Fibroblast of lung (primary cell): ENCODE results near the gene RFX8. TPM values are rescaled to one million over a fixed set of nuclear protein-coding genes. Genes with fewer than 3 reads are reported as not detected.

Experiments
- DNase-seq, 2 donors: peaks; one replicate each; pipeline versions ENCODE4 v3.0.0 to v3.0.0-alpha.2; 2010; ENCODE audit warnings: low read depth in 2 of 2
- H2AFZ ChIP-seq: 2 replicates; pipeline ENCODE4 v1.5.1; 2012; ENCODE audit warnings: low read length, control low read depth, inconsistent platforms
- H3K27ac ChIP-seq: 2 replicates; pipeline ENCODE4 v1.5.1; 2011; ENCODE audit warnings: low read length, control low read depth; ENCODE audit not compliant: insufficient read depth
- H3K27me3 ChIP-seq: 2 replicates; pipeline ENCODE4 v1.5.1; 2011; ENCODE audit warnings: mild to moderate bottlenecking, low read length; ENCODE audit not compliant: control insufficient read depth, insufficient read depth
- H3K36me3 ChIP-seq: 2 replicates; pipeline ENCODE4 v1.5.1; 2011; ENCODE audit warnings: low read length; ENCODE audit not compliant: control insufficient read depth, insufficient read depth
- H3K4me1 ChIP-seq: 2 replicates; pipeline ENCODE4 v1.5.1; 2011; ENCODE audit warnings: low read length; ENCODE audit not compliant: control insufficient read depth, insufficient read depth; ENCODE audit errors: extremely low read depth
- H3K4me2 ChIP-seq: 2 replicates; pipeline ENCODE4 v1.5.1; 2011; ENCODE audit warnings: low read length, control low read depth; ENCODE audit not compliant: insufficient read depth; ENCODE audit errors: extremely low read depth
- H3K4me3 ChIP-seq, 4 experiments: fragments of 200-600 bp in 1 of 4; sonication (generic) in 1 of 4; replicated peaks in 1 of 4; 2 replicates each; pipeline ENCODE4 v1.5.1; 2011 to 2016; ENCODE audit warnings: low read length in 4 of 4, low read depth in 3 of 4, mild to moderate bottlenecking in 3 of 4, control low read depth in 2 of 4, inconsistent platforms in 1 of 4, mixed read lengths in 1 of 4; ENCODE audit not compliant: insufficient read depth in 1 of 4; ENCODE audit errors: control extremely low read depth in 1 of 4
- H3K79me2 ChIP-seq: 2 replicates; pipeline ENCODE4 v1.5.1; 2012; ENCODE audit warnings: mild to moderate bottlenecking, low read length, inconsistent platforms; ENCODE audit not compliant: control insufficient read depth, insufficient read depth
- H3K9ac ChIP-seq: 2 replicates; pipeline ENCODE4 v1.5.1; 2011; ENCODE audit warnings: mild to moderate bottlenecking, low read length, control low read depth; ENCODE audit not compliant: insufficient read depth
- H3K9me3 ChIP-seq: 2 replicates; pipeline ENCODE4 v1.5.1; 2012; ENCODE audit warnings: low read depth, low read length; ENCODE audit not compliant: control insufficient read depth, insufficient read depth
- H4K20me1 ChIP-seq: 2 replicates; pipeline ENCODE4 v1.5.1; 2011; ENCODE audit warnings: low read length; ENCODE audit not compliant: control insufficient read depth, insufficient read depth; ENCODE audit errors: extremely low read depth
- EZH2 ChIP-seq: IDR thresholded peaks from 2 replicates; pipeline ENCODE4 v1.5.1; 2012; ENCODE audit warnings: low read length, control low read depth, mild to moderate bottlenecking; ENCODE audit errors: missing control alignments
- polyA plus RNA-seq, 2 donors: library from polyadenylated mRNA; depleted of rRNA in 1 of 2; stranded (reverse) in 1 of 2; unstranded in 1 of 2; fragments of >200 nt; gene quantifications; 2 replicates each; pipeline ENCODE4 v1.2.1, GENCODE V29; 2011 to 2012; ENCODE audit warnings: missing spikeins in 1 of 2
- total RNA-seq: library from RNA; depleted of rRNA; stranded (reverse); fragments of >200 nt; gene quantifications from 2 replicates; pipeline ENCODE4 v1.2.1, GENCODE V29; 2014
- TF ChIP-seq, protein P1 (sequence below), 2 donors: IDR thresholded peaks in 1 of 2; conservative IDR thresholded peaks in 1 of 2; 1 replicate in 1 of 2; 2 replicates in 1 of 2; pipeline ENCODE4 v1.5.1; 2011 to 2012; ENCODE audit warnings: low read length in 2 of 2, control low read depth in 1 of 2, inconsistent platforms in 1 of 2, low read depth in 1 of 2, mild to moderate bottlenecking in 1 of 2

Gene RFX8
- total and polyA plus RNA-seq, 2 donors (not counting 1 experiment from before 2014, with no cell fraction given), result 4.3 to 12.4 TPM

DNA sequence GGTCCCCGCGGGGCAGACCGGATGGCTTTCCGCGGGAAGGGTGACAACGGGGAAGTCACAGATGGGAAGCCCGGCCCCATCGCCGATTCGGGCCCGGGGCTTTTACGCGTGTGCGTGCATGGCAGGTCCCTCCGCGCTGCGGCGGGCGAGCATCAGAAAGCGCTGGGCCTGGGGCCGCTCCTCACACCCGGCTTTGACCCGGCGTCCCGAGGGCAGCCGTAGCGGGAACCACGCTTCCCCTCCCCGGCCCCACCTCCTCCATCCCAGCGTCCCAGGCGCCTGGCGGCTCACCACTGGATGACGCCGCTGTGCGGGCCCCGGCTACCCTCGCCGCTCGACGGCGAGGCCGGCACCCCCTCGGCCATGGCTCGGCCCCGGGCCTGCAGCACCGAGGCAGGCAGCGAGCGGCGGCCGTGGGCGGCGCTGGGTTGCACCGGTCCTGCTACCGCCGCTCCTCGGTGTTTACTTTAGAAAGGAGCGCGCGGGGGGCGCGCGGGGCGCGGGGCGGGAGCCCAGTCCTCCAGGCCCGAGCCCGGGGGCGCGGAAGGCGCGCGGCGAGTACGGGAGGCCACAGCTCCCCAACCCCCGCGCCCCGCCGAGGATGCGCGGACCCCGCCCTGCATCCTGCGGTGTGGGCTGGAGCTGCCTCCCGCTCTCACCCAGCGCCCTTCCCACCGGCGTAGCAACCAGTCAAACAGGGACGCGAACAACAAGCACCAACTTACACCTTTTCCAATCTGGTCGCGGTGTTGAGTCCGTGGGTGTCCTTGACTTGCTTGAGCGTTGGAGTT, 806 bp downstream of the RFX8 start:
- Histone ChIP-seq H2AFZ (peak overlapping the region; percentile 34), H3K4me2 (peak overlapping the region; percentile 74), H3K4me1 (peaks cover 13% of the 10 kb centered on the region), H3K9ac (peak overlapping the region; percentile 88), H3K4me3 (peak overlapping the region; percentile 60 to 88 (median 79)), H3K9me3 (no peaks in the 10 kb centered on the region), H4K20me1 (no peaks in the 10 kb centered on the region), H3K27me3 (no peaks in the 10 kb centered on the region), H3K27ac (peak overlapping the region; percentile 97), H3K36me3 (no peaks in the 10 kb centered on the region), H3K79me2 (peaks cover 47% of the 10 kb centered on the region)
- no peak for TF ChIP-seq EZH2
- TF ChIP-seq, protein P1, sequence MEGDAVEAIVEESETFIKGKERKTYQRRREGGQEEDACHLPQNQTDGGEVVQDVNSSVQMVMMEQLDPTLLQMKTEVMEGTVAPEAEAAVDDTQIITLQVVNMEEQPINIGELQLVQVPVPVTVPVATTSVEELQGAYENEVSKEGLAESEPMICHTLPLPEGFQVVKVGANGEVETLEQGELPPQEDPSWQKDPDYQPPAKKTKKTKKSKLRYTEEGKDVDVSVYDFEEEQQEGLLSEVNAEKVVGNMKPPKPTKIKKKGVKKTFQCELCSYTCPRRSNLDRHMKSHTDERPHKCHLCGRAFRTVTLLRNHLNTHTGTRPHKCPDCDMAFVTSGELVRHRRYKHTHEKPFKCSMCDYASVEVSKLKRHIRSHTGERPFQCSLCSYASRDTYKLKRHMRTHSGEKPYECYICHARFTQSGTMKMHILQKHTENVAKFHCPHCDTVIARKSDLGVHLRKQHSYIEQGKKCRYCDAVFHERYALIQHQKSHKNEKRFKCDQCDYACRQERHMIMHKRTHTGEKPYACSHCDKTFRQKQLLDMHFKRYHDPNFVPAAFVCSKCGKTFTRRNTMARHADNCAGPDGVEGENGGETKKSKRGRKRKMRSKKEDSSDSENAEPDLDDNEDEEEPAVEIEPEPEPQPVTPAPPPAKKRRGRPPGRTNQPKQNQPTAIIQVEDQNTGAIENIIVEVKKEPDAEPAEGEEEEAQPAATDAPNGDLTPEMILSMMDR (conservative IDR thresholded peaks at IDR 0.05 in 1 of 2, IDR thresholded peaks at IDR 0.05 in 1 of 2; ENCODE audit: low read depth in 1 of 2, low read length in 2 of 2), result no peak
- peak; percentile 60 to 66 for DNase-seq

DNA sequence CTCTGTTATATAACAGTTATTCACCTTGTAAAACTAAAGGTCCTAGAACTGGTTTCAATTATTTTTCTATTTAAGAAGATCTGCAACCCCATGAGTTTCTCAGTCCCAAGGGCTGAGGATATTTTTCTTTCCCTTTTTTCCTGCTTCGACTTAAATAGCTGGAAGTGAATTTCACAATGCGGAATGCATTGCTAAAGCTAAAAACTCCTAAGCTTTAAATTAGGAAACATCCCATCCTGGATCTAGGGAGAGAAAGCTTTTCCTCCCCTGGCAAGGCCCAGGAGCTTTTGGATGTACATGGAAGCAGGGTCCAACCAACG, 1.4 kb downstream of the RFX8 start:
- H2AFZ ChIP-seq, result peak overlapping the region; percentile 34
- peak overlapping the region; percentile 97 for H3K27ac ChIP-seq
- peaks cover 51% of the 10 kb centered on the region for H3K79me2 ChIP-seq
- peak in 1 of 2 donors; percentile 78 for DNase-seq
- H3K36me3 ChIP-seq, result no peaks in the 10 kb centered on the region
- H3K4me3 ChIP-seq, result peak overlapping the region; percentile 60 to 88 (median 79)
- peaks cover 13% of the 10 kb centered on the region for H3K4me1 ChIP-seq
- H4K20me1 ChIP-seq, result no peaks in the 10 kb centered on the region
- no peaks in the 10 kb centered on the region for H3K27me3 ChIP-seq
- H3K4me2 ChIP-seq, result peak overlapping the region; percentile 74
- no peak for TF ChIP-seq EZH2
- peak overlapping the region; percentile 88 for H3K9ac ChIP-seq
- H3K9me3 ChIP-seq, result no peaks in the 10 kb centered on the region

DNA sequence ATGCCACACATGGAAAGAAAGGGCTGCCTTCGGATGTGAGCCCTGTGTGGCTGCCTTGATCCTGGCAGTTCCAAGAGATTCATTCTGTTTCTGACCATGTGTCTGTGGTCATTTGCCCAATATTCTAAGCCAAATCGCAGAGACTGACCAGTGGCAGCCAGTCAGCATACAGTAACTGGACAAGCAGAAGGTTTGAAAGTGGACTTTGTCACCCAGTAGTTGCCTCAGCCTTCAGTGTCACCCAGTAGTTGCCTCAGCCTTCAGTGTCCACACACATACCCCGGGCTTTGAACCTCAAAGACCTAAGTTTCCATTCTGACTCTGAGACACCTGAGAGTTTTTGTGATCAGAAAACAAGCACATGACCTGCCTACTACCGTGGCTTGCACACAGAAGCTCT, 5.0 kb downstream of the RFX8 start:
- H3K27me3 ChIP-seq, result no peaks in the 10 kb centered on the region
- no peak overlapping the region for H3K4me2 ChIP-seq
- TF ChIP-seq, protein P1 (conservative IDR thresholded peaks at IDR 0.05 in 1 of 2, IDR thresholded peaks at IDR 0.05 in 1 of 2; ENCODE audit: low read depth in 1 of 2, low read length in 2 of 2), result no peak
- TF ChIP-seq EZH2, result no peak
- no peaks in the 10 kb centered on the region for H3K9me3 ChIP-seq
- peaks cover 76% of the 10 kb centered on the region for H3K79me2 ChIP-seq
- no peak overlapping the region for H3K4me3 ChIP-seq
- no peak for DNase-seq
- no peak overlapping the region for H3K27ac ChIP-seq
- no peaks in the 10 kb centered on the region for H4K20me1 ChIP-seq
- no peak overlapping the region for H3K9ac ChIP-seq
- H3K4me1 ChIP-seq, result peaks cover 20% of the 10 kb centered on the region
- H3K36me3 ChIP-seq, result peaks cover 4% of the 10 kb centered on the region
- no peak overlapping the region for H2AFZ ChIP-seq
